Muscle of arm (tissue), 12 donors: ENCODE measurements around the gene STC2. TPM values are rescaled to one million over a fixed set of nuclear protein-coding genes. Genes with fewer than 3 reads are reported as not detected.
"Not testable (repeated sequence)": the region's sequence is repeated elsewhere in the genome, so short reads cannot be mapped to it uniquely, and the experiment has no call there.

Experiments
- DNase-seq: peaks from one replicate; pipeline ENCODE4 v3.0.0-alpha.2; 2013
- polyA plus RNA-seq, 12 donors: library from polyadenylated mRNA; unstranded; fragments of 120-200 nt; gene quantifications; one replicate each; pipeline ENCODE4 v1.2.1, GENCODE V29; 2013; ENCODE audit not compliant: insufficient read length in 12 of 12

Gene STC2
- polyA plus RNA-seq, 12 donors = 3.4 to 16.4 (median 5.6) TPM; not detected in 1

- DNase-seq = no peak
These were observed 30.4 kb downstream of the STC2 start for GRCh38 chr5:173297813-173298212.

DNA sequence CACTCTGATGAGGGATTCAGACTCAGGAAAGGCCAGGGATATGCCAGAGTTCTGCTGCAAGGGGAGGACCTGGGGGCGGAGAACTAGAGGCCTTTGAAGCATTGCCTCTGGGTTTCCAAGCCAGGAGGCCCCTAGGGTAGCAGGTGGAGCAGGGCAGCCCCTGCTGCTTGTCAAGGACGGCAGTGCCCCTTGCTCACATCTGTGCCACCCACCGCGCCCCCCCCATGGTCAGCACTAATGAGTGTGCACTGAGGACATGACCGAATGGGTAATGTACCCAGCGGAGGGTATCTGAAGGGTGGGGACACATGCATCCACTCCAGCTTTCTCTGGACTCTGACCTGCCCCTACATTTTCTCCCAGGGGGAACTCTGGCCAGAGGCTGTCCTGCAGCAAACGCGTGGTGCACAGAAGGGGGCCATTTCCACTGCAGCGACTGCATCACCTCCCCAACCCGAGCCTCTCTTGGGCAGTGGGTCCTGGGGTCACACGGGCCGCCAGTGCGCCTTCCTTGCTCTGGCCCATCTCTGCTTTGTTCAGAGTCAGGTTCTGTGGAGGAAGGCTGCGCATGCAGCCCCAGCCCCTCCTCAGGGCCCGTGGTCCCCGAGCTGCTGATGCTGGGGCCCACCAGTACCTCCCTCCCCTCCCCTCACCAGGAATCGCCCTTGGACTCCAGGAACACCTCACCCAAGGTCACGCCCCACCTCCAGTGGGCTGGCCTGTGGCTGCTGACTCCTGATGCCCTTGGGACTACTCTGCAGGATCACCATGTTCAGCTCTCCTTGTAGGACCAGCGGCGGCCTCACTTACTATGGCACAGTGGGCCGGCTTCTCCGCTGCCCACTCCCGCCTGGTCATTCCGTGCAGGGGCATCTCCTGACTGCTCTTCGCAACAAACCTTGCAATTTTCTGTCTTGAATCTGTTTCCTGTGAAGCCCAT lies 31.2 kb downstream of the STC2 start:
- DNase-seq = no peak

- no peak for DNase-seq
These were observed 32.4 kb downstream of the STC2 start for GRCh38 chr5:173295796-173296195.

GRCh38 chr5:173294673-173295320 lies 33.4 kb downstream of the STC2 start:
- DNase-seq = no peak

- DNase-seq = peak; percentile 84
These were observed 34.2 kb downstream of the STC2 start for GRCh38 chr5:173293817-173294672.

DNA sequence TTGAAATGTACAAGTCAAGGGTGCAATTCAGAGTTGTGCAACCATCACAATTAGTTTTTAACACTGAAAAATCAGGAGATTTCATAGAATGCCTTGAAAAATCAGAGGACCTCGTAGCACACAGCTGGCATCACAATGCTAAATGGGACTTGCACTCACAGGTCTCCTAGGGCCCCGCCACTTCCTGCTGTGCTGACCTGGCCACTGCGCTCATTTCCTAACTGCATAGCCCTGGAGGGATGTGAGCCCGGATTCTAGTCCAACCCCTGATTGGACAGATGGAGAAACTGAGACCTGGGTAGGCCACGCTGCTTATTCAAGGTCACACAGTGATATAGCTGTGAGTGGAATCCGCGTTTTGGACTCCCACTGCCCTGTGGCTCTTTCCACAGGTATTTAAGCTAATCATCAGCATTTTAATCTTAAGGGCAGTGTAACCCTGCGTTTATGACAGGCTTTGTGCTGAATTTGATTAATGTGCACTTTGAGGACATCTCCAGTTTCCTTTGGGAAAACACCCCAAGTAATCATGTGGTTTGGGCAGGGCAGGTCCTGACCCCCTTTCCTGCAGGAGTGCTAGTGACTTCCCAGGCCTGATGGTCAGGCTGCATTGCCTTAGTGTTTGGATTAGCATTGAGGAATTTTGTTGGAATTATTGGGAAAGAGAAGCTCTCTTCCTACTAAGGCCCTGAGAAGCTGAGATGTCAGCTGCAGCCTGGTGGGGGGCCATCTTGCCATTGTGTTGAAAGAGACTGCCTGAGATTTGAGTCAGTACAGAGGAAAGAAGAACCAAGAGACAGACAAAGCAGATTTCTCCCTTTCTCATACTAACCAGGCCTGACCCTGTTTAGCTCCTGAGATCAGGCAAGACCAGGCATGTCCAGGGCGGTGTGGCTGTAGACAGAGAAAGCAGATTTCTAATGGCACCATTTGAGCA lies 36.2 kb downstream of the STC2 start:
- no peak for DNase-seq

DNA sequence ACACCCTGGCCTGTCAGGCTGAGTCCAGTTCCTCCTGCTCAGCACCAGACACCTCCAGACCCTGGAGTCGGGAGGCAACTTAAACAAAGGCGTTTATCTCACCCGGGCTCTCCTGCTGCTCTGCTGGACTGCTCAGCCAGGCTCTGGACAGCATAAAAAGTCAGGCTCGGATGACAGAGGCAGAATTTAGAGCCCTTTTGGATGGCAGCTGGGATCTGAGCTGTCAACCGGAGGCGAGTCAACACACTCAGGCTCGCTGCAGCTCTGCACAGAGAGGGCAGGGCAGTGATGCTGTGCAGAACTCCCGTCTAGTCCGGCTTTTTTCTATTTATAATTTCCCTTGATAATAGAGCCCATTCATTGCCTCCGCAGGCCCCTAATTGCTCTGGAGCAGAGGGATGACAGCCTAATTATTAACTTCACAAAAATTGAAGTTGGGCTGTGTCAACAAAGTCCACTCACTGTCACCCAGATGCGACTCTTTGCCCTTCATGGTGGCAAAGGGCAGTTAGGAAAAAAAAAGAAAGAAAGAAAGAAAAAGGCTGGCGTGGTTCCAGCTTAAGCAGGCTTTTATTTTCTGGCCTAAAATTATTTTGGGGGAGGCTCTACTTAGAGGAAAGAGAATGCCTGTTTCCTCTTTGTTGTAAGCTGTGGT lies 37.6 kb downstream of the STC2 start:
- DNase-seq = no peak

- DNase-seq = no peak
These were observed 38.8 kb downstream of the STC2 start for GRCh38 chr5:173289372-173289771.

GRCh38 chr5:173288632-173289031 lies 39.6 kb downstream of the STC2 start:
- DNase-seq = no peak

DNA sequence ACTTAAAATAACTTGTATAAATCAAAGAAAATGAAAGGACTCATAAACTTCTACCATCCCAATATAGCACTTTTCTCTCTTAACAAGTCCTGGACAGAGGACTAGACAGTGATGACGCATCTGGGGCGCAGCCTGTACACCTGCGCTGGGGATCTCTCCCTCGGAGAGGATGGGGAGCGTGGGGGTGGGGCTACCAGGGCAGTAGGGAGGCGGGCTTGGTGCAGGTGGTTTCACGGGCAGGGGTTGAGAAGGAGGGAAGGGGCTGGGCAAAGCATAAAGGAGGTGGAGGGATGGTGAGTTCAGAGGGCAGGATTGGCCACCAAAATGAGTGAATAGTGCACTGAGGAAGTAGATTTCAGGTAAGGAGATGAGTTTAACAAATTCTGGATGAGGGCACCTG lies 41.1 kb downstream of the STC2 start:
- no peak for DNase-seq

GRCh38 chr5:173284343-173284958 lies 43.8 kb downstream of the STC2 start:
- DNase-seq = not testable (repeated sequence)

DNA sequence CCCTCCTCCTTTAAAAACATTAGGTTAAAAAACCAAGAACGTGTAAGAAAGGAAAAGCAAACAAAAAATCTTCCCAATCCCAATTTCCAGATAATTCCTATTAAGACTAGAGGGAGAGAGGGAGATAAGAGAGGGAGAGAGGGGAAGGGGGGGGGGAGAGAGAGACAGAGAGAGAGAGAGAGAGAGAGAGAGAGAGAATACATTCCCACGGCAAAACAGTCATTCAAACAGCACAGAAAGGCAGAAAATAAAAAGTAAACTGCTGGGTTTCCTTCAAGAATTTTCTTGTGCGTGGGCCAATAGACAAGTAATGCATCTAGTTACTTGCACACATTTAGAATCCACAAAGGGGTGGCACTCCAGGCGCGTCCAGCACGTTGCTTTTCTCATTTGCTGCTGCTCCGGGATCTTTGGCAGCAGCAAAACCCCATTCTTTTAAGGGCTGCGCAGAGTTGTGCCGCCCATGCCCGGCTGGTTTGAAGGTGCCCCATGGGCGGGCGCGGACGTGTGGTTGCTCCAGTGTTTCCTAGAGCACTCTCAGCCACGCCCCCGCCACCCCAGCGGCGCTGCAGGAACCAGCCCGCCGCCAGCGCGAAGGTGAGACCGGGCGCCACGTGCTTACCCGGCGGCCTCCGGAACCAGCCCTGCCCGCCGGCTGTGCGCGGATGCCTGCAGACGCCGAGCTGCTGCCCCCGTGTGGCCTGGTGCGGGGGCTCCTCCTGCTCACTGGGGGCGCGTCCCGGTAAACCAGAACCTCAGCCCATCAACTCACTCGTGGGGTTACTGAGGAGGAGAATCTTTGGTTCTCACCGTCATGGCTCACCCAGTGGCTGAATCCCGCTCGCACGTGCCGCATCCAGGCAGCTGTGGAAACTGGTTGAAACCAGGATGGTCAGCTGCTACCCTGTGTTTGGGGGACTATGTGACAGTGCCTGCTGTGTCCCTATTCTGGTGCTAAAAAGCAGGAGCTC lies 44.6 kb downstream of the STC2 start:
- no peak for DNase-seq

- no peak for DNase-seq
These were observed 45.3 kb downstream of the STC2 start for GRCh38 chr5:173282916-173283315.

GRCh38 chr5:173281910-173282309 lies 46.3 kb downstream of the STC2 start:
- no peak for DNase-seq

DNA sequence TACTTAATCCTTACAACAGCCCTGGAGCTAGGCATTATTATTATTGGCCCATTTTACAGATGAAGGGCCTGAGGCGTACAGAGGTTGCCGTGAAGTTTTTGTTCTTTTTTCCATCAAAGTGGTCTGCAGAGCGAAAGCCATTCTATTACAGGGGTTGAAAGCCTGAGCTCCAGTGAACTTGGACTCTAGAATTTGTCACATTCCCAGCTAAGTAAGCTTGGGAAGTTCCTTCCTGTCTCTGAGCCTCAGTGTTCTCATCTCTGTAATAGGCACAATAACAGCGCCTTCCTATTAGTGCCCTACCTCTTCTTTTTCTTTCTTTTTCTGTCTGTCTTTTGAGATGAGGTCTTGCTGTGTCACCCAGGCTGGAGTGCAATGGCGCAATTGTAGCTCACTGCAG lies 49.0 kb downstream of the STC2 start:
- no peak for DNase-seq

GRCh38 chr5:173278641-173279040 lies 49.6 kb downstream of the STC2 start:
- DNase-seq = no peak

DNA sequence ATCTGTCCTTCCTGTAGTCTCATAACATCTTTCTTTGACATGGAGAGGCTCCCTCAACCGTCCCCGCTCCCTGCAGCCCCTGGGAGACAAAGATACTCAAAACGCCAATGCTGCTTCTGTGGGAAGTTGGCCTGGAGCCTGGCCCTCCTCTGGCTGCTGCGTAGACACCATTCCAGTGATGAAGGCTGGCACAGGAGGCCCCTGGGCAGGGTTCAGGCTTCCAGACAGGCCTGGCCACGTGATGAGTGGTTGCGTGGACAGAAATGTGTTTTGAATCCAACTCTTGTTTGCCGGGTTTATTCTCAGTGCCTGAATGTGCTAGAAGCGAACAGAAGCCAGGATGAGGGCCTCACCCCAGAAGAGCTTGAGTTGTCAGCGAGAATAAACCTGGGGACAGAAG lies 50.0 kb downstream of the STC2 start:
- no peak for DNase-seq

- no peak for DNase-seq
These were observed 53.4 kb downstream of the STC2 start for GRCh38 chr5:173274771-173275170.

- no peak for DNase-seq
These were observed 56.8 kb downstream of the STC2 start for GRCh38 chr5:173271419-173271818.
